ENCODE measurements around the gene CEP76. TPM values are rescaled to one million over a fixed set of nuclear protein-coding genes. Genes with fewer than 3 reads are reported as not detected.

The CEP76 gene
- total and polyA plus RNA-seq, 11 donors = 1.3 to 7.9 (median 4.3) TPM

DNA sequence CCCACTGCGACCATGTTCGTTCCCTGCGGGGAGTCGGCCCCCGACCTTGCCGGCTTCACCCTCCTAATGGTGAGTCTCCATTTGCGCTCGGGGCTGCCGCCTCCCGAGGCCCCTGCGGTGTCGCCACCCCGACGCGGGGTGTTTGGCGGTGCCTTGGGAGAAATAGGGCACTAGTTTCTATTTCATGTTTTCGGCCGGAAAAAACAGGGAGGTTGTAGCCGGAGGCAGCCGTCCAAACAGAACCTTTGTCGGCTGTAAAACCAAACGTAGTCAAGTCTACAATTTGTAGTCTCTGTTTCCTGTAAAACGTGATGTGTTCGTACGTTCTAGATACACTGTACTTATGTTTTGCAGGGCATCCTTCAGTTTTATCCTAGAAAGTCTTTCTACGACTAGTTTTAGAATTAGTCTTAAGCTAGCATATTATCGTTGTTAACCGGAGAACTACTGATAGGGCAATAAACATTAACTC, 609 bp upstream of the CEP76 start:
- H3K4me3 ChIP-seq = peak overlapping the region; percentile 67 to 100 (median 88)
- intact Hi-C loops (cut with DNase I) = no loop called here
- no peak for TF ChIP-seq POLR2A (IDR thresholded peaks at IDR 0.05)
- TF ChIP-seq, protein P1, sequence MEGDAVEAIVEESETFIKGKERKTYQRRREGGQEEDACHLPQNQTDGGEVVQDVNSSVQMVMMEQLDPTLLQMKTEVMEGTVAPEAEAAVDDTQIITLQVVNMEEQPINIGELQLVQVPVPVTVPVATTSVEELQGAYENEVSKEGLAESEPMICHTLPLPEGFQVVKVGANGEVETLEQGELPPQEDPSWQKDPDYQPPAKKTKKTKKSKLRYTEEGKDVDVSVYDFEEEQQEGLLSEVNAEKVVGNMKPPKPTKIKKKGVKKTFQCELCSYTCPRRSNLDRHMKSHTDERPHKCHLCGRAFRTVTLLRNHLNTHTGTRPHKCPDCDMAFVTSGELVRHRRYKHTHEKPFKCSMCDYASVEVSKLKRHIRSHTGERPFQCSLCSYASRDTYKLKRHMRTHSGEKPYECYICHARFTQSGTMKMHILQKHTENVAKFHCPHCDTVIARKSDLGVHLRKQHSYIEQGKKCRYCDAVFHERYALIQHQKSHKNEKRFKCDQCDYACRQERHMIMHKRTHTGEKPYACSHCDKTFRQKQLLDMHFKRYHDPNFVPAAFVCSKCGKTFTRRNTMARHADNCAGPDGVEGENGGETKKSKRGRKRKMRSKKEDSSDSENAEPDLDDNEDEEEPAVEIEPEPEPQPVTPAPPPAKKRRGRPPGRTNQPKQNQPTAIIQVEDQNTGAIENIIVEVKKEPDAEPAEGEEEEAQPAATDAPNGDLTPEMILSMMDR (IDR thresholded peaks at IDR 0.05) = no peak
- DNase-seq (no peak), ATAC-seq (no peak)
- H3K27me3 ChIP-seq = no peaks in the 10 kb centered on the region
- H3K36me3 ChIP-seq = peaks cover 0 to 50% (median 39%) of the 10 kb centered on the region in 9 donors
- peak overlapping the region; percentile 92 to 100 (median 98) for H3K27ac ChIP-seq
- 0 to 1% (median 0%) methylated on average over 22 to 28 of the region's 28 CpGs for WGBS, 4 donors
- H3K9me3 ChIP-seq = no peaks in the 10 kb centered on the region
- peaks cover 0 to 37% (median 28%) of the 10 kb centered on the region in 12 donors for H3K4me1 ChIP-seq

DNA sequence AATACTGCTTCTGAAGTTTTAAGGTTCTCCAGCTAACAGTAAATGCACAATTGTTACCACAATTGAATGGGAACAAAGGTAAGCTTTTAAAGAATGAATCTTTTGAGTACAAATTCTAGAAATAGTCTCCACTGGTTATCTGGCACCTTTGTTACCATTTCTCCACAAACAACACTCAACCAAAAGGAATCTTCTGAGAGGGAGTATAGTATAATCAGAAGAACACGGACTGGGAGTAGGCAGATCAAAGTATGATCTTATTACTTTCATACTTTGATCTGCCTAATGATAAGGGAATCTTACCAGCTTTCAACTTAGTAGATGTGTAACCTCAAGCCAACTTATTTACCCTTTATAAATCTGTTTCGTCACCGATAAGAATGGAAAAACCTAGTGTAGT, 1.4 kb downstream of the CEP76 start:
- Histone ChIP-seq H3K27me3 (no peaks in the 10 kb centered on the region), H3K36me3 (peaks cover 0 to 48% (median 32%) of the 10 kb centered on the region in 9 donors), H3K9me3 (no peaks in the 10 kb centered on the region), H3K27ac (no peak overlapping the region), H3K4me1 (peaks cover 0 to 37% (median 28%) of the 10 kb centered on the region in 12 donors), H3K4me3 (peak overlapping the region in 8 of 12 donors; percentile 67 to 100 (median 88))
- DNase-seq = no peak
- intact Hi-C loops (cut with DNase I) = no loop called here
- TF ChIP-seq, protein P1 (IDR thresholded peaks at IDR 0.05) = no peak
- TF ChIP-seq POLR2A (IDR thresholded peaks at IDR 0.05) = no peak
- WGBS, 4 donors = 85 to 92% (median 89%) methylated on average over 3 of the region's 3 CpGs
- no peak for ATAC-seq

DNA sequence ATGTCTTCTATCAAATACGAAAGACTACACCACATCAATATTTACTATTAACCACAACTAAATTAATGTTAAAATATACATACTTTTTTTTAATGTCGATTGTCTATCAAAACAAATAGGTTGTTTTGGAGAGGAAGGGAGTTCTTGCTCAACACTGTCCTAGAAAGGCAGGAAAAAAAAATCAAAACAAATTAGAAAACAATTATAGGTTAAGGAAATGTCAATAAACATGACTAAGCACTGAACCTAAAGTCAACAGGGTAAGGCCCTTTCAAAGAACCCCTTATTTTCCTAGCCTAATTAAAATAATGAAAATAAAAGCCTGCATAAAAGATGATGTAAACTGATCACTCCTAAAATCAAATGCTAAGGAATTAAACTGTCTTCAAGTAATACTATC, 2.8 kb downstream of the CEP76 start:
- Histone ChIP-seq H3K36me3 (peaks cover 0 to 55% (median 27%) of the 10 kb centered on the region in 9 donors), H3K27ac (no peak overlapping the region), H3K4me1 (peaks cover 0 to 32% (median 25%) of the 10 kb centered on the region in 12 donors), H3K9me3 (no peaks in the 10 kb centered on the region), H3K27me3 (no peaks in the 10 kb centered on the region), H3K4me3 (no peak overlapping the region)
- 92 to 94% (median 93%) methylated on average over 2 of the region's 2 CpGs for WGBS, 4 donors
- ATAC-seq (no peak), DNase-seq (no peak)
- intact Hi-C loops (cut with DNase I) = no loop called here
- TF ChIP-seq, protein P1 (IDR thresholded peaks at IDR 0.05) = no peak
- no peak for TF ChIP-seq POLR2A (IDR thresholded peaks at IDR 0.05)

DNA sequence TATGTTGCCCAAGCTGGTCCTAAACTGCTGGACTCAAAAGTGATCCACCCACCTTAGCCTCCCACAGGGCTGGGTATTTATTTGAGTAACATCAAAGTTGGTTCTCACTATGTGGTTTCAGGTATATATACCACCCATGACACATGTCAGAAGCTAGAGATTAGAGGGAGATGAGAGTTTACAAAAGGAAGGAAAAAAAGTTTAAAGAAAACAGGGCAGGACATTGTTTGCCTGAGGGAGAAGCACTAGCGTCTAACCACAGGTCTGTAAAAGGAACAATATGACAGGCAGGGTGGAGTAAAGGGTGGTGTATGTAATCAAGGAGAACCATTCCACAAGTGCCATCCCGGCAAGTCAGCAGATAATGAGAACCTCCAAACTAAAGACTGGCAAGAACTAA, 8.5 kb downstream of the CEP76 start:
- ATAC-seq (no peak), DNase-seq (no peak)
- Histone ChIP-seq H3K9me3 (no peaks in the 10 kb centered on the region), H3K36me3 (peaks cover 0 to 75% (median 34%) of the 10 kb centered on the region in 9 donors), H3K4me3 (no peak overlapping the region), H3K27me3 (no peaks in the 10 kb centered on the region), H3K4me1 (no peaks in the 10 kb centered on the region), H3K27ac (no peak overlapping the region)
- intact Hi-C loops (cut with DNase I) = no loop called here
- TF ChIP-seq, protein P1 (IDR thresholded peaks at IDR 0.05) = no peak
- TF ChIP-seq POLR2A (IDR thresholded peaks at IDR 0.05) = no peak
- 68 to 83% (median 77%) methylated on average over 2 of the region's 2 CpGs for WGBS, 4 donors
